SK-N-SH (cell line): Measurements from ENCODE around the gene LECT2.

Experiments used
- EP300 ChIP-seq, 2 experiments: IDR thresholded peaks; 2 replicates each; pipeline versions ENCODE4 v1.4.0 to v1.6.1; 2012; ENCODE audit warnings: borderline replicate concordance in 1 of 2, low read depth in 1 of 2, low read length in 1 of 2
- EZH2phosphoT487 ChIP-seq: fragments of 200-600 bp; sonication (generic); IDR thresholded peaks from 2 replicates; pipeline ENCODE4 v1.6.1; 2017; ENCODE audit warnings: low read depth, mixed run types, mild to moderate bottlenecking, antibody characterized with exemption, moderate library complexity, borderline replicate concordance
- GABPA ChIP-seq: IDR thresholded peaks from 2 replicates; pipeline ENCODE4 v1.4.0; 2012; ENCODE audit warnings: low read depth, mild to moderate bottlenecking
- GATA2 ChIP-seq: sonication (generic); formaldehyde crosslinking; IDR thresholded peaks from 2 replicates; pipeline ENCODE4 v1.5.0; 2020; ENCODE audit warnings: mild to moderate bottlenecking, missing genetic modification reagents
- JUND ChIP-seq: IDR thresholded peaks from 2 replicates; pipeline ENCODE4 v1.4.0; 2012
- POLR2AphosphoS5 ChIP-seq: IDR thresholded peaks from 2 replicates; pipeline ENCODE4 v1.6.1; 2012; ENCODE audit warnings: low read depth, low read length
- RCOR1 ChIP-seq: fragments of 150-350 bp; IDR thresholded peaks from 2 replicates; pipeline ENCODE4 v1.6.1; 2017; ENCODE audit warnings: antibody characterized with exemption, low read length
- TAF1 ChIP-seq: IDR thresholded peaks from 2 replicates; pipeline ENCODE4 v1.6.1; 2012; ENCODE audit warnings: low read depth, mild to moderate bottlenecking, low read length, moderate library complexity, borderline replicate concordance
- TCF12 ChIP-seq: IDR thresholded peaks from 2 replicates; pipeline ENCODE4 v1.4.0; 2012
- TF ChIP-seq, protein P1 (sequence below): fragments of 200-600 bp; sonication (generic); IDR thresholded peaks from 2 replicates; pipeline ENCODE4 v1.6.1; 2017; ENCODE audit warnings: antibody characterized with exemption, mild to moderate bottlenecking, moderate library complexity
- TF ChIP-seq, protein P2 (sequence below): fragments of 150-350 bp; IDR thresholded peaks from 2 replicates; pipeline ENCODE4 v1.6.1; 2017; ENCODE audit warnings: antibody characterized with exemption, low read length, low read depth, borderline replicate concordance
- TF ChIP-seq, protein P3 (sequence below): IDR thresholded peaks from 2 replicates; pipeline ENCODE4; 2012
- TF ChIP-seq, protein P4 (sequence below): IDR thresholded peaks from 2 replicates; pipeline ENCODE4 v1.4.0; 2012; ENCODE audit warnings: low read depth, borderline replicate concordance

DNA sequence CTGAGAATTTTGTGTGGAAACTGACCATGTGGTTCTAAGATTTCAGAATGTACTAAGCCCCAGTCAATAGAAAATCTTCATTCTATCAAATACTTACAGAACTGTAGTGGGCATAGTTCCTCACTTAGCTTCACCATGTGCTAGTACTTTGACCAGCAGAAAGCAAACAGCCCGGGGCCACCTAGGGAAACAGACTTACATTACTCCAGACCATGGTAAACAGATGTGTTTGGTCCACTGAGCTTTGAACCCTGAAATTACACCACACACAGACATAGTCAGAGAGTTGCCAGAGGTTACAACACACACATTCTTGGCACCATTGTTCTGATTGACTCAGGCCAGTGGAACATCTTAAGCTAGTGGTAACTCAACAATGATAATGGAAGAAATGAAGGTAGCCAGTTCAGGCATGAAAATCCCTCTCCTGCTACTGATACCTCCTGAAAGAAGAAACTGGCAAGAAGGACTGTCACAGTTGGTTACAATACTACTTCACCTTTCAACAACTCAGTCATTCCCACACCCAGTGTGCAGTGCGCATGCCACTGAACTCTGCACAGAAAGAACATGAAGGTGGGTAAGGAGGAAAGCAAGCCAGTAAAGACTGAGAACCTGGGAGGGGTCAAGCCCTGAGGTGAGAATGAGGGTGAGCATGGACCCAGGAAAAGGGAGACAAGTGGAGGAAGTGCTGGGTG lies 18.7 kb upstream of the LECT2 start:
- TF ChIP-seq, protein P1, sequence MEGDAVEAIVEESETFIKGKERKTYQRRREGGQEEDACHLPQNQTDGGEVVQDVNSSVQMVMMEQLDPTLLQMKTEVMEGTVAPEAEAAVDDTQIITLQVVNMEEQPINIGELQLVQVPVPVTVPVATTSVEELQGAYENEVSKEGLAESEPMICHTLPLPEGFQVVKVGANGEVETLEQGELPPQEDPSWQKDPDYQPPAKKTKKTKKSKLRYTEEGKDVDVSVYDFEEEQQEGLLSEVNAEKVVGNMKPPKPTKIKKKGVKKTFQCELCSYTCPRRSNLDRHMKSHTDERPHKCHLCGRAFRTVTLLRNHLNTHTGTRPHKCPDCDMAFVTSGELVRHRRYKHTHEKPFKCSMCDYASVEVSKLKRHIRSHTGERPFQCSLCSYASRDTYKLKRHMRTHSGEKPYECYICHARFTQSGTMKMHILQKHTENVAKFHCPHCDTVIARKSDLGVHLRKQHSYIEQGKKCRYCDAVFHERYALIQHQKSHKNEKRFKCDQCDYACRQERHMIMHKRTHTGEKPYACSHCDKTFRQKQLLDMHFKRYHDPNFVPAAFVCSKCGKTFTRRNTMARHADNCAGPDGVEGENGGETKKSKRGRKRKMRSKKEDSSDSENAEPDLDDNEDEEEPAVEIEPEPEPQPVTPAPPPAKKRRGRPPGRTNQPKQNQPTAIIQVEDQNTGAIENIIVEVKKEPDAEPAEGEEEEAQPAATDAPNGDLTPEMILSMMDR, result no peak
- TF ChIP-seq JUND (no peak), GABPA (no peak), POLR2AphosphoS5 (no peak), RCOR1 (no peak), TAF1 (no peak), TCF12 (no peak), EZH2phosphoT487 (no peak), GATA2 (CRISPR knock-in tag) (no peak), EP300 (IDR thresholded peaks at IDR 0.05; ENCODE audit: borderline replicate concordance in 1 of 2, low read depth in 1 of 2, low read length in 1 of 2) (no peak)
- TF ChIP-seq, protein P2, sequence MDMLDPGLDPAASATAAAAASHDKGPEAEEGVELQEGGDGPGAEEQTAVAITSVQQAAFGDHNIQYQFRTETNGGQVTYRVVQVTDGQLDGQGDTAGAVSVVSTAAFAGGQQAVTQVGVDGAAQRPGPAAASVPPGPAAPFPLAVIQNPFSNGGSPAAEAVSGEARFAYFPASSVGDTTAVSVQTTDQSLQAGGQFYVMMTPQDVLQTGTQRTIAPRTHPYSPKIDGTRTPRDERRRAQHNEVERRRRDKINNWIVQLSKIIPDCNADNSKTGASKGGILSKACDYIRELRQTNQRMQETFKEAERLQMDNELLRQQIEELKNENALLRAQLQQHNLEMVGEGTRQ, result no peak
- TF ChIP-seq, protein P3, sequence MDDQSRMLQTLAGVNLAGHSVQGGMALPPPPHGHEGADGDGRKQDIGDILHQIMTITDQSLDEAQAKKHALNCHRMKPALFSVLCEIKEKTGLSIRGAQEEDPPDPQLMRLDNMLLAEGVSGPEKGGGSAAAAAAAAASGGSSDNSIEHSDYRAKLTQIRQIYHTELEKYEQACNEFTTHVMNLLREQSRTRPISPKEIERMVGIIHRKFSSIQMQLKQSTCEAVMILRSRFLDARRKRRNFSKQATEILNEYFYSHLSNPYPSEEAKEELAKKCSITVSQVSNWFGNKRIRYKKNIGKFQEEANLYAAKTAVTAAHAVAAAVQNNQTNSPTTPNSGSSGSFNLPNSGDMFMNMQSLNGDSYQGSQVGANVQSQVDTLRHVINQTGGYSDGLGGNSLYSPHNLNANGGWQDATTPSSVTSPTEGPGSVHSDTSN, result no peak
- TF ChIP-seq, protein P4, sequence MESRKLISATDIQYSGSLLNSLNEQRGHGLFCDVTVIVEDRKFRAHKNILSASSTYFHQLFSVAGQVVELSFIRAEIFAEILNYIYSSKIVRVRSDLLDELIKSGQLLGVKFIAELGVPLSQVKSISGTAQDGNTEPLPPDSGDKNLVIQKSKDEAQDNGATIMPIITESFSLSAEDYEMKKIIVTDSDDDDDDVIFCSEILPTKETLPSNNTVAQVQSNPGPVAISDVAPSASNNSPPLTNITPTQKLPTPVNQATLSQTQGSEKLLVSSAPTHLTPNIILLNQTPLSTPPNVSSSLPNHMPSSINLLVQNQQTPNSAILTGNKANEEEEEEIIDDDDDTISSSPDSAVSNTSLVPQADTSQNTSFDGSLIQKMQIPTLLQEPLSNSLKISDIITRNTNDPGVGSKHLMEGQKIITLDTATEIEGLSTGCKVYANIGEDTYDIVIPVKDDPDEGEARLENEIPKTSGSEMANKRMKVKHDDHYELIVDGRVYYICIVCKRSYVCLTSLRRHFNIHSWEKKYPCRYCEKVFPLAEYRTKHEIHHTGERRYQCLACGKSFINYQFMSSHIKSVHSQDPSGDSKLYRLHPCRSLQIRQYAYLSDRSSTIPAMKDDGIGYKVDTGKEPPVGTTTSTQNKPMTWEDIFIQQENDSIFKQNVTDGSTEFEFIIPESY, result no peak
